Activated naive CD8-positive, alpha-beta T cell treated with anti-CD3 and anti-CD28 coated beads, Interleukin-2, amount 50 U/mL, for 16 hours (primary cell): ENCODE measurements around the gene DTX1.

Source experiments
- DNase-seq: peaks from one replicate; pipeline ENCODE4 v3.0.0-alpha.2; 2020; ENCODE audit warnings: low read depth, low spot score

The DTX1 gene

DNA sequence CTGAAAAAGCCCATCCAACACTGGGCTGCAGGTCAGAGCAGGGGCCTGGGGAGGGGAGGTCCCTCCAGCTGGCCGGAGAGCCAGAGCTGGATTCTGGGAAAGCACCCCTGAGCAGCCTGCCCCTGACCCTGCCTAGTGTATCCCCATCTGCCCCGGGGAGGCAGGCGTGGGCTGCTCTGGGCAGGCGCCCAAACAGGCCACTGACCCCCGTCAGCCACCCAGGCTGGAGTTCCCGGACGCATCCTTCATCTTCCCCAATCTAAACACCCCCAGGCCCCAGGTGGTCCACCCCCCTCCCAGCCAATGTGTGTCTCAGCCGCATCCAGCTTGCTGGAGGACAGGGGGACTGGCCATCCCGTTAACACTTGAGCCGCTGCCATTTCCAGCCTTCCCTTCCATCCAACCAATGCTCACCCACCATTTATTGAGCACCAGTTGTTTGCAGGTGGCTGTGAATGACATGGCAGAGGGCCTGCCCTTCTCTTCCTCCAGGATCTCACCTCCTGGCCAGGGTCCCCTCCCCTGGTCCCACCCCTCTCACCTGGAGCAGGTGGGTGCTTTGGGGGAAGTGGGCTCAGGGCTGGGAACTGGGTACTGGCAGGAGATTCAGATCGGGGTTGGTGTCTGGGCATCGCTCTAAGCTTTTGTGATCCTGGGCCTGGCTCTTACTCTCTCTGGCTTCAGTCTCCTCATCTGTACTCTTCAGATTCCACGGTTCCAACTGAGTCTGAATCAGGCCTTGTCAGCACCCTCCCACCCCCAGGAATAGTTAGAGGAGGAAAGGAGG, 743 bp upstream of the DTX1 start:
- no peak for DNase-seq

DNA sequence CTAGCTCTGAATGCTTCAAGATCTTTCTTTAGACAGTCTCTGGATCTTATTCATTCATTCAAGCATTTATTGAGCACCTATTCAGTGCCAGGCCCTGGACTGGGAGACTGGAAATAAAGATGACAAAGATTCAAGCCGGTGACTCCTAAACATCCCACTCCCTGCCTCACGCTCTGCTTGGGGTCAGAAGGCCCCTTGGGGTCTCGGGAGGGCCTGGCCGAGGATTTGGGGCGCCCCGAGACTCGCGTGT, 224 bp upstream of the DTX1 start:
- no peak for DNase-seq

DNA sequence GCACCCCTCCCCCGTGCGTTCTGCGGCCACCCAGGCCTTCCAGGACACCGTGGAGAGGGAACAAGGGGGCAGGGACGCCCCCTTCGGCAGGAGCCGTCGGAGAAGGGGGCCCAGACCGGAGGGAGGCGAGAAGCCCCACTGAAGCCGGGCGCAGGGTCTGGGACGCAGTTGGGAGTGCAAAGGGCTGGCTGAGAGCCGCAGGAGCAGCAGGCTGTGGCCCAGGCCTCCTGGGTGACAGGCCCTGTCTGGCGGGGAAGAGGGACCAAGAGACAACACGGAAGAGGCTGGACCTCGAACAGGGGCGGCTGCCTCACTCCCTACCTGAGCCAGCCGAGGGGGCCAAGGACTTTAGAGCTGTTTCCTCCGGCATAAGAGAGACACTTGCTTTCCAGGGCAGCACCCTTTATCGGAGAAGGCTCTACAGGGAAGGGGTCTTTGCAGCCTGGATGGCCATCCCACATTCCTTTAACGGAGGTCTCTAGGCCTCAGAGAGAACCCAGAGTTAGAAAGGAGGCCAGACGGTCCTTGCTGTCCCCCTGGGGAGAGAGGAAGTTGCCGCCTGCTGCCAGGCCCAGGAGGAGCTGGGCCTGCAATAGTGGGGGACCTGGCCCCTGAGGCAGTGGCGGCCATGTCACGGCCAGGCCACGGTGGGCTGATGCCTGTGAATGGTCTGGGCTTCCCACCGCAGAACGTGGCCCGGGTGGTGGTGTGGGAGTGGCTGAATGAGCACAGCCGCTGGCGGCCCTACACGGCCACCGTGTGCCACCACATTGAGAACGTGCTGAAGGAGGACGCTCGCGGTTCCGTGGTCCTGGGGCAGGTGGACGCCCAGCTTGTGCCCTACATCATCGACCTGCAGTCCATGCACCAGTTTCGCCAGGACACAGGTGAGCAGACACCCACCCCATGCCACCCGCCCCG, 1.3 kb downstream of the DTX1 start:
- no peak for DNase-seq

DNA sequence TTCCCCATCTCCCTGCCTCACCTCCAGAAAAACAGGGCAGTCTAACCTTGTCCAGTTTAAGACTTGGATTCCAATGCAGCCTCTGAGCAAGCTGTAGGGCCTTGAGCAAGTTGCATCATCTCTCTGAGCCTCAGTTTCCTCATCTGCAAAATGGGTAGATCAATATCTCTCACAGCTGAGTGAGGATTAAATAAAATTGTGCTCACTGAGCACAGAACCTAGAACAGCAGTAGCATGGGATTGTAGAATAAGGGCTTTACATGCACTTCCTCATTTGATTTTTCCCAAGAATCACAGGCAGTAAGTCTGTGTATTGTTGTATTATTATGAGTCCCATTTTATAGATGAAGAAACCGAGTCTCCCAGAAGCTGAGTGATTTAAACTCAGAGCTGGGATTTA, 2.0 kb downstream of the DTX1 start:
- no peak for DNase-seq

DNA sequence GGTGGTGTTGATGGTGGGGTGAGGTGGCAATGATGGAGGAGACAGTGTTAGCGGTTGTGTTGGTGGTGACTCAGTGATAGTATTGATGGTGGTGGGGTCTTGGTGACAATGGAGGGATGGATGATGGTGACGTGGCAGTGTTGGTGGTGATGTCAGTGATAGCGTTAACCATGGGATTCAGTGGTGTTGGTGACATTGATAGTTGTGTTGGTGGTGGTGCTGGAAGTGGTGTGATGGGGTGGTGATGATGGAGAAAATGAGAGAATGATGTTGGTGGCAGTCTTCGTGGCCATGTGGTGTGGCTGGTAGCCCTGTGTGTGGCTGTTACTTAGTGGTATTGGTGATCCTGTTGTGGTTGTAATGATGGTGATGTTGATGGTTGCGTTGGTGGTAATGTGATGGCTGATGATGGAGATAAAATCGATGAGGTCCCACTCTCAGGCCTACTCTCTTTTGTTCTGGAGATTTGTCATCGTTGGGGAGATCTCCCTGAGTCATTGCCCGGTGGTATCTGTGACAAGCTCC, 2.6 kb downstream of the DTX1 start:
- DNase-seq, result no peak

DNA sequence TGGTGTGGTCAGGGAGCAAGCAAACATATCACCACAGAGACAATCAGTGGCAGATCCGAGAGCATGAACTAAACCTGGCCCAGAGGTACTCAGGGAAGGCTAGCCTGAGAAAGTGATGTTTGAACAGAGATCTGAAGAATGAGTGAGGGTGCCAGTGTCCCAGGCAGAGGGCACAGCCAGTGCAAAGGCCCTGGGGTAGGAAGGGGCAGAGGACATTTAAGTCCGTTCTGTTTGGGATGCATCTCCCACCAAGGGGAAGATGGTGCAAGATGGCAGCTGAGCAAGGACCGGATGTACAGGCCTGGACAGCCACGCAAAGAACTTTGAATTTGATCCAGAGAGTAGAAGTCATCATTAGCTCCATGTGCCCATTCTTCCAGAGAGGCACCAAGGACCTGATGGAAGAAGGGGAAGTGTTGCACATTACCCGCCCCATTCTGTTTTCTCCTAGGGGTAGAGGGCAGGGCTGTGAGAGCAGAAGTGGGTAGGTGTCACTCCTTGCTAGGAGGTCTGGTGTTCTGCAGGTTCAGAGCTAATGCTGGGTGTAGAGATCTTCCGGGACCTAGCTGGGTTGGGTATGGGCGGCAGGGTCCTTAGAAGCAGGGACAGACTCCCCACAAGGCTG, 3.9 kb downstream of the DTX1 start:
- DNase-seq, result no peak

DNA sequence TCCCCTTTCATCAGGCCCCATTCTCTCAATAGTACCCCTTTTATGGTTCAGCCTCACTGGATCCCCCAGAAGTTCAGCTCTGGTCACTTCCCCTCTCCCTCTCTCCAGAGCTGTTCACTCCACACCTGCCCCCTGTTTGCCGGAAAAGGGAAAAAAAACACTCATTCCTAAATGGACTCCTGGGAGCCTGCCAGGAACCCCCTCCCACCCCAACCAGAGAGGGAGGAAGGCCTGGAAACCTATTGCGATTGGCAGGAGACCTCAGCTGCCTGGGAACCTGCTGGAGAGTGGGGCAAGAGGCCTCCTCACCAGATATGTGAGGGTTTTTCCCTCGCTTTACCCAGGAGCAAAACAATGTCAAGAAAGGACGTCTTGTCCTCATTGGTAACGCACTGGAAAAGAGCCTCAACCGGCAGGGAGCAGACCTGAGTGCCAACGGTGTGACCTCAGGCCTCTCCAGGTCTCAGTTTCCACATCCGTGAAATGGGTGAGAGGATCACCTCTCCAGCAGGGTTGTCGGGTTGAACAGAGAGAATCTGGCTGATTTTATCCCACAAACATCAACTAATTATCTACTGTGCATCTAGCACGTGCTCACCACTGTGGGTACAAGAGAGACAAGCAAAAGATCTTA, 4.6 kb downstream of the DTX1 start:
- DNase-seq, result no peak

DNA sequence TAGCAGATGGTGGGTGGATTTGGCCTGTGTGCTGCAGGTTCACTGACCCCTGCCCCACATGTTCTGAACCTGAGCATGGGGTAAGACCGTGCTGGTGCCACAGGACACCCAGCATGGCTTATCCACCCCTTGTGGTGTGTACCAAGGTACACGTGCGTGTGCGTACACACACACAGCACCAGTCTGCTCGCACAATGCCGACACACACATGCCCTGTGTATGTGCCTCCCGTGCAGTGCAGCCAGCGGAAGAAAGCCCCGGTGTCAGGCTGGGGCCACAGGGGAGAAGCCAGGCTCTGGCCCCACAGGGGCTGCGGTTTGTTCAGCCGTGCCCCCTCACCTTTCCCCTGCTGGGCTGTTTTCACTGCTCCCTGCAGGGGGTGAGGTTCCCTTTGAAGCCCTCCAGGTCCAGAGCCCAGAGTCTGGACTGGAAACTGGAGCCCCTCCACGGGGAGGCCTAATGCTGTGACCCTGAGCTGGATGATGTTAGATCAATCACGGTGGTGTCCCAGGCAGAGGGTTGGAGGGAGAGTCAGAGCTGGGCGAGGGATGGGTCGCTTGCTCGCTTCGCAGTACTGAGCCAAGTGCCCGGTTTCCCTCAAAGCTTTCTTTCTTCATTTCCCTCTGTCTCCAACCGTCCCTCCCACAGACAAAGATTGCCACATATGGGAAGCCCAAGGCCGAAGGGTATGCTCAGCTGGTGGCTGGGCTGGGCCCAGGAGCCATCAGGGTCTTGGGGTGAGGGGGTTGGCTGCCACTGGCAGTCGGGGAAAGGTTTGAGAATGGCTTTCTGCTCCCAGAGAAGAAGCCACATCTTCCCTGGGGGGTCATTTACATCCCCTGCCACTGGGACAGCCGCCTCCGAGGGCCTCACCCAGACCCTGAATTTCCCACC, 6.2 kb downstream of the DTX1 start:
- DNase-seq, result no peak

DNA sequence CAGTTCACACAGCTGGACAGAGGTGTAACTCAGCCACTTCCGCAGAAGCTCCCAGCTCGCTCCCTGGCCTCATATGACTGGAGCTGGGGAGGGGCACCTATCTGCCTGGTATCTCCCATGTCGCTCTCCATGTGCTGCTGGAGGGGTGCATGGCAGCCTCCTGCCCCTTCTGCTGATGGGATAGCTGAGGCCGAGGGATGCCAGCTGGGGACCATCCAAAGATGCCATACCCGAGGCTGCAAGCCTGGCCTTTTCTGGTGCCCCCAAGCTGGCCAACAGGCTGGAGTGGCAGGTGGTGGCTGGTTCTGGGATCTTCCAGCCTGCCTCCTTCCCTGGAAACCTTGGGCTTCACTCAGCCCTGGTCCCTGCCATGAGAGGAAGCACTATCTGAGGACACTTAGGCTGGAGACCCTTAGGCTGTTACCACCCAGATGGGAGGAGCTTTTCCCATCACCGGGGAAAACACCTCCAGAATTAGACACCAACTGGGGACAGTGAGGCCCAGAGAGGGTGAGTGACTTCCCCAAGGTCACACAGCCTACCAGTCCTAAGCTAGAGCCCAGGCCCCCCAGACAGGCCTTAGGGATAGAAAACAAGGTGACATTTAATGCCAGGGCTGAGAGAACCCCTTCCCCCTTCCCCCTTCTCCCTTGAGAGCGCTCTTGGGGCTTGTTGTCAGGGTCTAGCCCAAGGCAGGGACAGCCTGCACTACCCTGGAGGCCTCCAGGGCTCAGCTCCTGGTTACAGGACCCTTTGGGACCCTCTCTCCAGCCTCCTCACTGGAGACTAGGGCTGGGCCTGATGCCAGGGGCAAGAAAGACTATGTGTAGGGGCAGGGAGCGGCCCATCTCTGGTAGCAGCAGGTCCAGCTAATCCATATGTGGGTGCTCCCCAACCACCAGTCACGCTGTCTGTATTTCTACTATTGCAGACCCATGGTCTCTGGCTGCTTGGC, 7.1 kb downstream of the DTX1 start:
- DNase-seq, result no peak

DNA sequence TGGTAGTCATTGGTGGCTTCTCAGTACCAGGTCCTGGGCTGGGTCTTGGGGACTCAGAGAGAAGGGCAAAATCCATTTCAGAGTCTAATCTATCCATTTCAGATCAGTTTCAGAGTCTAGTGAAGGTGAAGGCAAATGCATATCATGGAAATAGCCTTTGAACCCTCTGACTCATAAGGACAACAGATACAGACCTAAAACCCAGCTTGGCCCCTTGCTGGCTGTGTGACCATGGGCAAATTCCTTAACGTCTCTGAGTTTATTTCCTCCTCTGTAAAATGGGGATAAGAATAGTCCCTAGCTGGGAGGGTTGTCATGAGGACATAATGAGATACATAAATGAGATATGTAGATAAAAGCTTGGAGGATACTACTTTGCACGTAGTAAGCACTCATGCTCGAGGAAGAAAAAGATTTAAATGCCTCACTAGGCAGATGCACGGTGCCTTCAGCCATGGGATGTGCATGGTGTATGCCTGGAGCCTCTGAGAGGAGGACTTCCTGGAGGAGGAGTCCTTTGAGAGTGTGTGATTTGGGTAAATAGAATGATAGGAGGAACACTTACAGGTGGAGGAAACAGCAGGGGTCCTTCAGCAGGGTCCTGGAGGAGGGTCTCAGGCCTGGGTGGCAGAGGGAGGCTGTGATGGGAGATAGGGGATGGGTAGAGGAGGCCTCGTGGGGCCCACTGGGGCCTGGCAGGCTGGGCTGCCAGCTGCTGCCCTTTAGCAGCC, 8.0 kb downstream of the DTX1 start:
- DNase-seq, result no peak

DNA sequence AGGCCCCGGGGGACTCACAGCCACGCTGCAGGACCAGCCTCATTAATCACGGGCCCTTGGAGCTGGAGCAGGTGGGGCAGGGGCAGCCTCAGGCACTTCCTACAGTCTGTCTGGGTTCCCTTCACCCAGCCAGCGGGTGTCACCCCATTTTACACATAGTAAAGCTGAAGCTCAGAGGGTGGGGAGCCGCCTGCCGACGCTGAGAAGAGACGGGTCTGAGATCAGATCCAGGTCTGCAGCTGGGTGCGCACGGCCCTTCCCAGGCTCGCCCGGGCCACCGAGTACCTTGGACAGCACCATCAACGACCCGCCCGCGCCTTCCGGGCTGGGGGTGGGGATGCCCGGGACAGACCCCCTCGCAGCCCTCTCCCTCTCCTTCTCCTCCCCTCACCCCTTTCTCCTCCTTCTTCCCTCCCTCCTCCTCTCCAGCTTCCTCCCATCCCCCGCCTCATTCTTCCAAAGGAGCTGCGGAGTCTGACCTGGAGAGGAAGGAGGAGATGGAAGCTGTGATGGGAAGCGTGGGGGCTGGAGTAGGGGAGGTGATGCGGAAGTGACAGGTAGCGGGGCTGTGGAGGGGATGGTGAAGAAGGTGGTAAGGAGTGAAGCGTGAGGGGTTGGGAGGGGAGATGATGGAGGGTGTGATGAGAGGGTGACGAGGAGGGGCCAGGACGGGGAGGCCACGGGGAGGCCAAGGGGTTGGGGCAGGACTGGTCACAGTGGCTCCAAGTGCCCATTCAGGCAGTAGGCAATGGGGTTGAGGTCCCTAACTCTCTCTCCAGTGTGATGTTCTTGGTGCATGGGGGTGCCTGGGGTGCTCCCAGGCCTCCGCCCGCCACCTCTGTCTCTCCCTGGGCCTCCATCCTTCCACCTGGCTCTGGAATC, 8.8 kb downstream of the DTX1 start:
- DNase-seq, result no peak

DNA sequence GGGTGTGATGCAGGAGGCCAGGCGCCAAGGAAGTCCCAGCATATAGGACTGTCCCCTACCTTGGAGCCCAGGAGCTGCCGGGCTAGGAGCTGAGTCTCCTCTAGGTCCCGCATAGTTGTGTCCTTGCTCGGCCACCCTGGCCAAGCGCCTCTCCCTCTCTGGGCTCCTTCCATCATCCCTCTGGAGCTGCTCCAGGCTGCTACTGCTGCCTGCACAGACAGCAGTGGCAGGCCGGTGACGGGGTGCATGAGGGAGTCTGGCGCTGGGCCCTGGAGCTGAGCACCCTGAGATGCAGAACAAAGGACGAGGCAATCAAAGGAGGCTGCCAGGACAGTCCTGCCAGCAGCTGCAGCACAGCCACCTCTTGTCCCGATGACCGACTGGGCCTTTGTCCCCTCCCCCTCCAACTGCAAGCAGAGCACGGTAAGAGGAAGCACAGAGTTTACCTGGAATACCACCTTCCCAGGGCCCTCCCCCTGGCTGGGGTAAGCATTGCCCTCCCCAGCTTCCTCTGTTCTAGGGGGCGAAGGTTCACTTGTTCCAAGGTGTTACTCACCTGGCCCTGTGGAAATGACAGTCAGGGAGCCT, 10.4 kb downstream of the DTX1 start:
- DNase-seq, result no peak

DNA sequence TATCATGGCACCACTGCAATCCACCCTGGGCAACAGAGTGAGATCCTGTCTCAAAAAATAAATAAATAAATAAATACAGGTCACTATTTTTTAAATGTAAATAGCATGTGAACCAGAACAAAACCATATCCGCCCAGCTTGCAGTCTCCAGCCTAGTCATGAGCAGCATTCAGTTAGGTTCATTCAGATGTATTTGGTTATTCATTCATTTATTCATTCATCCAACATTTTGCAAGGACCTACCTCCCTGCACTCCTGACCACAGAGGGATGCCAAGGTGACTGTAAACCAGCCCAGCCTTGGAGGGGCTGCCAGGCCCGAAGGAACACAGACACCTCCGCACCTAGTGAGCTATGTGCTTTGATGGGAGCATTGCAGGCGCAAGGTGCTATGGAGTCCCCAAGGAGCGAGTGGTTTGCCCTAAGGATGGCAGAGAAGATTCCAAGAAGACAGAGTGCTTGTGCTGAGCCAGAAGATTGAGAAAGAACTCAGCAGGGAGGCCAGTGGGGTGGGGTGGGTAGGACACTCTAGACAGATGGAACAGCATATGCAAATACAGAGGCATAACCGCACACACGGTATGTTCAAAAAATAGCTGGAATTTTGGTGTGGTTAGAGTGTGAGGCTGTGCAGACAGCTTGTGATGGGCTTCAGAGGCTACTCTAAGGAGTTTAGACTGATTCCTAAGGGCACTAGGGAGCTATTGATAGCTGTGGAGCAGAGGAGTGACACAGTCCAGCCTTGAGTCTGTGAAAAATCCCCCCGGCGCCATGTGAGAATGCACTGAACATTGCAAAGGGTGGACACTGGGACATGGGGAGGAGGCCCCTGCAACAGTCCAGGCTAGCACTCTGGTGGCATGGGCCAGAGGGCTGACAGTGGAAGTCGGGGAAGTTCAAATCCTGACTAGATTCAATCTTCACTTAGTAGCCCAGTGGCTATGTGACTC, 11.7 kb downstream of the DTX1 start:
- DNase-seq, result no peak

DNA sequence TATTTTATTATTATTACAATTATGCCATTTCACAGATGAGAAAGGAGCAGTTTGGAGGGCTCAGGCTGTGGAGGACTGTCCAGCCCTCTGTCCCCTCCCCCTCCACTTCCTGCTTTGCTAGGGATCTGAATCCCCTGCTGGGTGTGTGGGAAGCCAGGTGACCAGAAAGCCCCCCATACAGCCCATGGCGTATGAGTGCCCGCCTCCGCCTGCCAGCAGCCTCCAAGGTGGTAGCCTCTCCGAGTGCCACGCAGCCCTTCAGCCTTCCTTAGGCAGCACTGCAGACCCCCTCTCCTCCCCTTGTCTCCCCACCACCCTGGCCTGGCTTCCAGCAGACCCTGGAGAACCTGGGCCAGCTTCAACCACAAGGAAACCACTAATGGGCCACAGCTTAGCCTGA, 12.6 kb downstream of the DTX1 start:
- DNase-seq, result no peak

DNA sequence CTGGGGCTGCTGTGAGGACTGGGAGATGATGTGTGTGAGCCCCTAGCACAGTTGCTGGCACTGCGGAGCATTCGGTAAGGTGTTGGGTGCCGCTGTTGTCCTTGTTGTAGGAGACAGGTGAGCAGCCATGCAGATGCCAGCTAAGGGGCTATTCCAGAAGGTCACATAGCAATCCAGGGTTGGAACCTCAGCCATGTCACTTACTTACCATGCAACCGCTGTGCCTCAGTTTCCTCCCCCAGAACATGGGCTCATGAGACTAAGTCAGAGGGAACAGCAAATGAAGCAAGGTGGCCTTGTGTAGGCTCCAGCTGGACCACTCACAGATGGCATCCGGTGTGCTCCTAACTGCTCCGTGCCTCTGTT, 13.2 kb downstream of the DTX1 start:
- DNase-seq, result no peak

DNA sequence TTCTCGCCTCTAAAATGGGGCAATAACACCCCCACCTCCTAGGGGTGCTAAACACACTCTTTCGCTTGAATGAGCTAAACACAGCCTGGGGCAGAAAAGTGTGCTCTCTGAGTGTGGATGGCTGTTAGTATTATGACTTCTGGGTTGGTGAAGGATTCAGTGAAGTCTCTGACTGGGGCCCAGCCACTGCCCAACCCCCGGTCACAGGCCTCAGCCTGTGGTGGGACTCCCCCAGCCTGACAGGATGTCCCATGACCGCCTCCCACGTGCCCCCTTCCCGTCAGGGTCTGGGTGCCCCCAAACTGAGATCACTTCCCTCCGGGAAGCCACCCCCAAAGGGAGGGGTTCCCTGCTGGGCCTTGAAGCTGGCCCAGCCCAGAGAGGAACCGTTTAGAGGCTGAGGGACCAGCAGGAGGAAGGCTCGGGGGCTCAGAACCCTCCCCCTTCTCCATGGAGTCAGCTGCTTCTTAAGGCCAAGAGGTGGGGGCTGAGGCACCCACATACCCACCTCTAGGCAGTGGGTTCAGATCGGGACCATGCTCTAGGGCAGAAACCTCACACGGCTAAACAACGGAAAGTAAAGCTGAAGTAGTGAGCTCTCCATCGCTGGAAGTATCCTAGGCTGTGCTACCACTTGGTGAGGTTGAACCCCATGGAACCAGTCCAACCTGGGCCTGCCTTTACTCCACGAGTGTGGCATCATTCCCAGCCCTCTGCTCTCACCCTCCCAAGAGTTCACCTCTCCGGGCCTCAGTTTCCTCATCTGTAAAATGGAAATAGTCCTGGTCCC, 13.8 kb downstream of the DTX1 start:
- DNase-seq, result no peak
